NCI-H2196 treated with DMSO at 0.1 percent for 48 hours (cell line): ENCODE results near the gene SF3B3.

Experiments
- DNase-seq: peaks from one replicate; lab custom pipeline; 2025; ENCODE audit not compliant: unreplicated experiment; lab: John Stamatoyannopoulos, UW

Gene SF3B3

GRCh38 chr16:70563636-70564035, 40.0 kb downstream of the SF3B3 start:
- DNase-seq, result no peak

- no peak for DNase-seq
These were observed 41.4 kb downstream of the SF3B3 start for GRCh38 chr16:70565053-70565452.

- no peak for DNase-seq
These were observed 45.1 kb downstream of the SF3B3 start for GRCh38 chr16:70568601-70569237.

GRCh38 chr16:70569752-70570151, 46.1 kb downstream of the SF3B3 start:
- DNase-seq, result no peak

GRCh38 chr16:70570967-70571570, 47.5 kb downstream of the SF3B3 start:
- DNase-seq, result no peak

GRCh38 chr16:70571623-70572022, 48.0 kb downstream of the SF3B3 start:
- DNase-seq, result no peak

- no peak for DNase-seq
These were observed 48.7 kb downstream of the SF3B3 start for GRCh38 chr16:70572050-70572925.

GRCh38 chr16:70572926-70573270, 49.3 kb downstream of the SF3B3 start:
- DNase-seq, result no peak

- DNase-seq, result no peak
These were observed 50.0 kb downstream of the SF3B3 start for GRCh38 chr16:70573451-70574121.

- no peak for DNase-seq
These were observed 51.1 kb downstream of the SF3B3 start for GRCh38 chr16:70574595-70575271.

GRCh38 chr16:70575376-70575775, 51.8 kb downstream of the SF3B3 start:
- DNase-seq, result no peak

GRCh38 chr16:70576431-70577255, 53.0 kb downstream of the SF3B3 start:
- DNase-seq, result no peak

- no peak for DNase-seq
These were observed 53.7 kb downstream of the SF3B3 start for GRCh38 chr16:70577256-70577698.

GRCh38 chr16:70578035-70578434, 54.4 kb downstream of the SF3B3 start:
- no peak for DNase-seq

- DNase-seq, result no peak
These were observed 55.6 kb downstream of the SF3B3 start for GRCh38 chr16:70579248-70579647.

- no peak for DNase-seq
These were observed 56.3 kb downstream of the SF3B3 start for GRCh38 chr16:70579648-70580630.

GRCh38 chr16:70582280-70582978, 58.8 kb downstream of the SF3B3 start:
- no peak for DNase-seq

- no peak for DNase-seq
These were observed 63.1 kb downstream of the SF3B3 start for GRCh38 chr16:70586731-70587130.
